ENCODE results near the gene LRPPRC. TPM values are rescaled to one million over a fixed set of nuclear protein-coding genes. Genes with fewer than 3 reads are reported as not detected.

Gene LRPPRC
- total and polyA plus RNA-seq, 10 of the 15 experiments (the other 5 are each of a cell fraction or from before 2014, with no cell fraction given) = 34.1 to 152 (median 97.0) TPM

GRCh38 chr2:43960921-43961320, 34.9 kb downstream of the LRPPRC start:
- ChIA-PET RAD21 (ENCODE audit: unreplicated experiment) (interaction anchor here (0.5 kb wide), 1 partner anchor 65 kb away, joined by 3 read pairs; no protein-coding TSS in a partner anchor), POLR2A (no interaction called here), SMC1A (ENCODE audit: uncharacterized antibody, unreplicated experiment) (no interaction called here), CTCF (interaction anchor here (0.6 kb wide), 1 partner anchor 14 kb away, joined by 3 read pairs; no protein-coding TSS in a partner anchor)
- no peak overlapping the region for H3K9ac ChIP-seq (ENCODE audit: control insufficient read depth, insufficient read depth, low read length)
- no peak for TF ChIP-seq MTA2 (IDR thresholded peaks at IDR 0.05; ENCODE audit: low read depth)
- TF ChIP-seq RBBP5 (conservative IDR thresholded peaks at IDR 0.05) = no peak
- no peak for TF ChIP-seq HCFC1 (IDR thresholded peaks at IDR 0.05; ENCODE audit: low read length)
- no peak for TF ChIP-seq NR2F1 (conservative IDR thresholded peaks at IDR 0.05)
- no peak for TF ChIP-seq NRF1 (conservative IDR thresholded peaks at IDR 0.05; ENCODE audit: low read depth, low read length)
- TF ChIP-seq PAX8 (IDR thresholded peaks at IDR 0.05) = no peak
- TF ChIP-seq CUX1 (IDR thresholded peaks at IDR 0.05; ENCODE audit: insufficient replicate concordance, low read depth, low read length) = no peak
- no peak for TF ChIP-seq RFX5 (IDR thresholded peaks at IDR 0.05; ENCODE audit: low read depth, low read length)
- no peak for TF ChIP-seq TCF7 (IDR thresholded peaks at IDR 0.05; ENCODE audit: borderline replicate concordance)
- no peak for TF ChIP-seq ATF3 (IDR thresholded peaks at IDR 0.05; ENCODE audit: borderline replicate concordance, extremely low read depth, low read depth, low read length)
- no peak for TF ChIP-seq IKZF1 (conservative IDR thresholded peaks at IDR 0.05)
- no peak for TF ChIP-seq PAX5 (IDR thresholded peaks at IDR 0.05; ENCODE audit: borderline replicate concordance, low read depth, low read length)
- TF ChIP-seq RB1 (IDR thresholded peaks at IDR 0.05; ENCODE audit: borderline replicate concordance) = no peak
- no peak for TF ChIP-seq NKRF (conservative IDR thresholded peaks at IDR 0.05)
- TF ChIP-seq NR2C2 (IDR thresholded peaks at IDR 0.05; ENCODE audit: borderline replicate concordance, control insufficient read depth, insufficient read length, low read depth) = no peak
- TF ChIP-seq PKNOX1 (IDR thresholded peaks at IDR 0.05) = no peak
- no peaks in the 10 kb centered on the region for H3K9me3 ChIP-seq (replicated peaks; ENCODE audit: control insufficient read depth, insufficient read depth, low read length)
- ATAC-seq (no peak), DNase-seq (ENCODE audit: low read depth, low spot score) (no peak), FAIRE-seq (no peak)
- no peaks in the 10 kb centered on the region for H3K27me3 ChIP-seq (replicated peaks in 1 of 2; ENCODE audit: control insufficient read depth in 2 of 2, insufficient read depth in 2 of 2, low read length in 1 of 2)
- H4K20me1 ChIP-seq (ENCODE audit: control insufficient read depth, insufficient read depth) = no peaks in the 10 kb centered on the region
- BruUV-seq (replicated peaks) = no TSS peak
- H3K4me2 ChIP-seq (ENCODE audit: control insufficient read depth, insufficient read depth) = no peak overlapping the region
- no peak overlapping the region for H3K27ac ChIP-seq (ENCODE audit: control insufficient read depth, insufficient read depth)
- in situ Hi-C loops (cut with MboI) (no loop called here), intact Hi-C loops (cut with micrococcal nuclease; ENCODE audit: unreplicated experiment) (no loop called here)
- no peaks in the 10 kb centered on the region for H3K4me1 ChIP-seq (ENCODE audit: control insufficient read depth, insufficient read depth, low read length)
- no peaks in the 10 kb centered on the region for H3K79me2 ChIP-seq (ENCODE audit: control insufficient read depth, insufficient read depth, low read length)
- peaks cover 3 to 39% of the 10 kb centered on the region in 2 experiments for H3K36me3 ChIP-seq (ENCODE audit: control insufficient read depth in 2 of 2, insufficient read depth in 2 of 2, low read length in 1 of 2)
- no peak overlapping the region for H2AFZ ChIP-seq (ENCODE audit: control insufficient read depth, low read depth, low read length)
- no peak overlapping the region for H3K4me3 ChIP-seq
